Fibroblast of skin of right biceps (primary cell): ENCODE measurements around the gene AHRR.
"Not testable (repeated sequence)": the region's sequence is repeated elsewhere in the genome, so short reads cannot be mapped to it uniquely, and the experiment has no call there.

Experiments
- DNase-seq: peaks from one replicate; pipeline ENCODE4 v3.0.0-alpha.2; 2013

The AHRR gene

DNA sequence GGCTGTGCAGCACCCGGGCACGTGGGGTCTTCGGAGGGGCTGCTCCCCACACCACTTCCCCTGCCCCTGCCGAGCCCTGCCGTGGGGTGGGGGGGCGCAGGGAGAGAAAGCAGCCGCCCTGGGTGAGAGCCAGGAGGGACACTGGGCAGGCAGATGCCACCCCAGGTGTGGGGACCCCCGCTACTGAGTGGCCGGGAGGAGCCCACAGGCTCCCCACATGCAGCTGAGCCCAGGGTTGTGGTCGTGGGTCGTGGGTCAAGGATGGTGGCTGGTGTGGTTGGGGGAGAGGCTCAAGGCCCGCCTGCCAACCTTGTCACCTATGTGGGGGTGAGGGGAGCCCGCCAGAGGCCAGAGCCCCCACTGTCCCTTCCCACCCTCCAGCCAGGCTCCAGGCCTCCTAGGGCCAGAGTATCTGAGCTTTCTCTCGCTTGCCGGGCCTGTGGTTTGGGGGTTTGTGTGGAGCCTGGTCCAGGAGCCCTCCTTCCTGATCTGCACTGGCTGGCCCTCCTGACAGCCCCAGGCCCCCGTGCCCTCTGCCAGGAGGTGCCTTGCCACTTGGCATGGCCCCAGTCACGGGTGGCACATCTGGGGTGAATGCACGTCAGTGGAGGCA lies 157.0 kb downstream of the AHRR start:
- no peak for DNase-seq

DNA sequence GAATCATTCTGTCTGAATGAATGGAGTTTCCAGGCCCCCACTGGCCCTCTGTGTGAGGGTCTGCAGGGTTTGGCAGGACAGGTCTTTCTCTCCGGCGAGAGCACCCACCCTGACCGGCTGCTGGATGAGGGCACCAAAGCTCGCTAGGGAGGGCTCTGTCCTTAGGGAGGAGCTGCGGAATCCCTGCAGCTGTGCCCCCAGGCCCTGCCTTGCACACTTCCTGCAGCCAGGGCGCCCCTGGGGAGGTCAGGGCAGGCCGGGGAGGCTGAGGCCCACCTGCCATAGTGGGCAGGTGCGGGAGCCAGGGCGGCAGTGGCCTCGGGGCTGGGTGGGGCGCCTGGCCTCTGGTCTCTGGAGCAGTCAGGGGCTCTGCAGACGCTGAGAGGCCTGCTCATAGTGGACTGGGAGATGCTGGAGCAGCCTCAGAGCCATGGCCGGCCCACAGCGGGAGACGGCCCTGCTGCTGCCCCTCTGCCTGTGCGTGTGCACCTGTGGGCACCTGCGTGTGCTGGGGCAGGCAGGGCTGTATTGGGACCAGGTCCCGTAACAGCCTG lies 157.5 kb downstream of the AHRR start:
- no peak for DNase-seq

DNA sequence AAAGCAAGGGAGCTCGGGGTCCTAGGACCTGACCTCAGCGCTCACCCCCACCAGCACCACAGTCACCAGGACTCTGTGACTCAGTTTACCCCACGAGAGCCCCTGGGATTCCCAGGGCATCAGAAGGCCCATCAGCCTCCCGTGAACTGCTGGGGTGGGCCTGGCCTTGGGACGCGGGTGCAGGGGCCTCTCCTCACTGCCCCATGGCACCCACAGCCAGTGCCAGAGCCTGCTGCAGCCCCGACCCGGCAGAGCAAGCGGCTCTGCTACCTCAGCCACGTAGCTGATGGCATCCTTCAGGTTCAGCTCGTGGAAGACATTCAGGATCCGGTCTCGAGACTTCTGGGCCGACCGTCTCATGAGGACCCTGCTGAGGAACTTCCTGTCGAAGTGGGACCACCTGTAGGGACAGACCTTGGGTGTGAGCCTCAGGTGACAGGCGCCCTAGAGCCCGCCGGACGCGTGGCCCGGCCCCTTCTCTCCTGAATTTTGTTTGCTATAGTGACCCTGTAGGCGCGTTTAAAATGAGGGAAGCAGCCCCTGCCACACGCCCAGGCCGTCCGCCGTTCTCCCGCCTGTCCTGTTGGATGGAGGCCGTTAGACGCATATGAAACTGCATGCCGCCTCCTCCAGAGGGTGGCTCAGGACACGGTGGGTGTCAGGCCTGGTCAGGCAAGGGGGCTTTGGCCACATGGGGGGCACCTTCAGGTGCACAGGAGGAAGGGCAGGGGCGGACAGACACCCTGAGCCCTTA lies 158.2 kb downstream of the AHRR start:
- no peak for DNase-seq

DNA sequence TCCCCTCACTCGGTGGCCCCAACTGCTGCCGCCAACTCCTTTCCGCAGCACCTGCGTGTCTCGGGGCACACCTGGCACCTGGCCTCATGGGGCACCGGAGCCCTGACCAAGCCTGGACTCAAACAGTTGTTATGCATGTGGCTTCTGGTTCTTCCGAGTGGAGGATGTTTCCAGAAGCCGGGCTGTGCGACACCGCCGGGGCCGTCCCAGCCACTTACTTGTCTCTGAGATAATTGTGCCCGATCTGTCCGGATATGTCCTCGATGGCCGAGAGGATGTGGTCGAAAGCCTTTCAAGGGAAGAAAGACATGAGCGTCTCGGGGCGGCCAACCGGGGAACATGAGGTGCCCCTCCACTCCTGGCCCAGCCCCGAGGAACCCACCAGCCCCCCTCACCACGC lies 159.8 kb downstream of the AHRR start:
- DNase-seq: no peak

DNA sequence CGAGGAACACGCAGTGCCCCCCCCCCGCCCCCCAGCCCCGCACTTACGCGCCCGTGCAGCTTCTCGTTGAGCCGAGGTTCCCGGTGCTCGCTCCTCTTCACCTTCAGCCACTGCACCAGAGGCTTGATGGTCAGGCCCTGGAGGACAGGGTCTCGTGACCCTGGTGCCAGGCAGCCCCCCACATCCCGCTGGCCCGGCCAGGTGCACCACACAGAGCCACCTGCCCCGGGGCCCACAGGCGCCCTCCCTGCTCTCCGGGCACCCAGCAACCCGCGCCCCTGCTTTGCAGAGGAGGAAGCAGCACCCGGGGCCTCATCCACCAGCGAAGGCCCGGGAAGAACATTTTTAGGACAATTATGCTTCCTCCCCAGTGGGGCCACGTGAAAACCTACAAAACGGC lies 160.5 kb downstream of the AHRR start:
- DNase-seq: no peak

DNA sequence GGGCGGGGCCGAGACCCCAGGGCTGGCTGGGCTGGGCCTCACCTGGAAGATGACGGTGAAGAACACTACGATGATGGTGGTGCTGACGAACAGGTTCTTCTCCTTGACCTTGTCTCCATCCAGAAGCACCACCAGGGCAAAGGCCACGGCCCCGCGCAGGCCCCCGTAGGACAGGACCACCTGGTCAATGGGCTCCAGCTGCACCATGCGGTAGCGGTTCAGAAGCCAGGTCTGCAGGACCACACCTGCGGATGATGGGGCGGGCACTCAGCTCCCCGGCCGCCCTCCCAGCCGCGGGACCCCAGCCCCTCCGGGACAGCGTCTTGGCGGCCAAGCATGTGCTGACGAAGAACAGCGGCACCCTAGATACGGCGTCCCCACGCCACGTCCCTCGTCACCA lies 161.0 kb downstream of the AHRR start:
- DNase-seq: no peak

DNA sequence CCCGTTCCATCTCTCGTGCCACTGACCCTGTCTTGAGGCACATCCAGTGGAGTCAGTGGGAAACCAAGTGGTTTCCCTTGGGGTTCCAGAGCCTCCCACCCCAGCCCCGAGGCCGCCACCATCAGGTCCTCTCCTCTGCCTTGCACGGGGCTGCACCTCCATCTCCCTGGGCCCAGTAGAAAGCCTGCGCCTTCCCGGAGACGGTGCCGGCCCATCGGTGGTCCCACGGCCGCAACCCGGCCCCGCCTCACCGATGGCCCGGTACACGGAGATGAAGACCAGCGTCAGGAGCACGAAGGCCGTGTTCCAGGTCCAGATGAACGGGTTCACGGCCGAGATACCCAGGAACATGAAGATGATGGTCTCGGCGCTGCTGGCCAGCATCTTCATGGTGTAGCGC lies 161.5 kb downstream of the AHRR start:
- DNase-seq: no peak

DNA sequence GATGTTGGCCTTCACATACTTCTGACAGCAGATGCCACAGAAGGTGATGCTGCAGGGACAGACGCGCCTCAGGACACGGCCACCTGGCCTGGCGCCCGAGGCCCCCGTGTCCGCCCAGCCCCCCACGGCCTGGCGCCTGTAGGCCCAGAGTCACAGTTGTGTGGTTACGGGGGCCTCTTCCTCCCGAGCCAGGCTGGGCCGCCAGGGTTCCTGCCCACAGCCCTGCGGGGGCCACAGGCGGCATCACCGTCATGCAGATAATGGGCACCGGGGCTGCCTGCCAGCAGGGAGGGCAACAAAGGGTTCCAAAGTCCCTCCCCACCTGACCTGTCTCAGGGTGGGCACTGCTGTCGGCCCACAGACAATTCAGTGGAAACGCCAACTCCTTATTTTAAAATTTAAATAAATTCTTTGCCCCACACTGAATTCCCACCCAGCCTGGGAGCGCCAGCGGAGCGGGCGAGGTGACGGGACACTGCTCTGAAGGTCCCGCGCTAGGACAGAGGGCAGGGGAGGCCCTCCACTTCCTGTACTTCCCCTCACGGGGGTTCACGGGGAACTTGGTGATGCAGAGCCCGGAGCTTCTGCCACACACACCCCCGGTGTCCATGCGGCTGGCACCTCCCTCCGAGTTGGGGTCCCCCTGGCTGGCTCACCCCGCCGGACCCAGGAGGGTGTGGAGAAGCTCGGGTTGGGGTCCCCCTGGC lies 162.1 kb downstream of the AHRR start:
- no peak for DNase-seq

DNA sequence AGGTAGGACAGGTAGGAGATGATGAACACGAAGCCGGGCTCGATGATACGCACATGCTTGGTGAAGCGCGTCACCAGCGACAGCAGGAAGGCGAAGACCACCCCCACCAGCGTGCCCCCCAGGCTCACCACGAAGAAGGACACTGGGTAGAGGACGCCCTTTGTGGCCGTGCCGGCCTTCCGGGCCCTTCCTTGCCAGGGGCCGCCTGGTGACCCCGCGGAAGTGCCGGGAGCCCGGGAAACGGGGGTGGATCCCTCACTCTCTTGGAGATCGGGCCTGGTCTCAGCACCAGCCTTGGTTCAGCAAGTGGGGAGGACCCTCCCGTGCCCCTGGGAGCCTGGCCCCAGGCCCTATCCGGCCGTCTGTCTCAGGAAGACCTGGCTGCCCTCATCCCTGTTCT lies 163.0 kb downstream of the AHRR start:
- DNase-seq: no peak

DNA sequence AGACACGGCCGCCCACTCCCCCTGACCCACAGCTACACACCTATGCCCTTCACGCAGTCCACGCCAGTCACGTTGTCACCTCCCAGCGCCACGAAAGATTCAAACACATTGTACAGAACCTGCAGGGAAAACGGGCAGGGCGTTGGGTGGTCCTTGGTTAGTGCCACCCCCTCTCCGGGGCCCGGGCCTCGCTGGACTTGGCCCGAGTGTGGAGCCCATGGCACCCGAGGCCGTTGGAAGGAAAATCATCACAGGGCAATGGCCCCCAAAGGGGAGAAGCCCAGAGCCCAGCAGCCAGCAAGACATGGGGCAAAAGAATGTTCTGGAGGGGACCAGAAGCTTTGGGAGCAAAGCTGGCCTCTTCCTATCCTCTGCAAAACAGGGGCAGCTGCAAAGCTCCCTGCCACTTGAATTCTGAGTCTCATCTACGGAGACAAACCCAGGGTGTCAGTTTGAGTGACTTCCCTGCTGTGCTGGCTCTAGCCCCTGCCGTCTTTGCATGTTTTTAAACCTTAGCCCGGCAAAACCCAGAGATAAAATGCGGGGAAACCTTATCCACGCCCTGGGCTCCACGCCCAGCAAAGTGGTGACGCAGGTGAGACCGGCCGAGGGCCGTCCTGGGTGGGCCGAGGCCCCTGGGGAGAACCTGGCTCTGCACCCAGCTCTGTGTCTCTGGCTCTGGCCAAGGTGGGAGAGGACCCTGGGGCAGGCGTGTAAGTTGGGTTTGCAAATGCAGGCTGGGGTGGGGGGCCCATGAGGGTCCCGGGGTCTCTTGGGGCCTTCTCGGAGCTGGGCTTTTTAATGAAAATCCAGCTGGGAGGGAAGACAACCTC lies 163.8 kb downstream of the AHRR start:
- DNase-seq: no peak

DNA sequence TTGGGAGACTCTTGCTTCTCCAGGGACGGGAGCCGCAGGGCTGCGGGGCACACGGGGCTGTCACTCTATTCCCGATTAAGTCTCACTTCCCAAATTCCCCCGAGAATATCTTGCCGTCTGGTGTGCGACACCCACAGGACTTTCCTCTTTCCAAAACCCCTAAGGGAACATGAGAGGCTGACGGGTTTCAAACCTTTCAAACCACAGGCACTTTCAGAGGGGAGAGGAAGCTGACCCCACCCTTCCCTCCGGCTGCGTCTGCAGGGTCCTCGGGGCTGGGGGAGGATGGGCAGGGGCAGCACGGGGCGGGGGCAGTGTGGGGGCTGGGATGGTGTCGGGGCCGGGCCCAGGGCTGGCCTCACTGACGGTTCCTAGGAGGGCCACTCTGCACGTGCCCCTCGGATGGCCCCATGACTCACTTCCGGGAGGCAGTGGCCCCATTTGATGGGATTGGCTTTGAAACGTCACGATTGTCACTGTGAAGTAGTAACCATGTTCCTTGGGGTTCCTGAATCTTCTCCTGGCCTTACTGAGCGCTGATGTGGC lies 164.5 kb downstream of the AHRR start:
- DNase-seq: no peak

DNA sequence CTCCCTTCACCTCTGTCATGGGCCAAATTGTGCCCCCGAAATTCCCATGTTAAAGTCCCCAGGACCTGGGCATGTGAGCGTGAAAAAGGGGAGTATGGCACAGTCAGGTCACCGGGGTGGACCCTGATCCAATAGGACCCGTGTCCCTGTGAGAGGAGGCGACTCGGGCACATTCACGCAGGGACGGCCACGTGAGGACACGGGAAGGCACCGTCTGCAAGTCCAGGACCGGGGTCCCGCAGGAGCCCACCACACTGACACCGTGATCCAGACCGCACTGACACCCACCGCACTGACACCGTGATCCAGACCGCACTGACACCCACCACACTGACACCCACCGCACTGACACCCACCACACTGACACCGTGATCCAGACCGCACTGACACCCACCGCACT lies 165.1 kb downstream of the AHRR start:
- DNase-seq: not testable (repeated sequence)
